Colonic mucosa (tissue), 4 donors: ENCODE measurements around the gene SLC12A3. TPM values are rescaled to one million over a fixed set of nuclear protein-coding genes. Genes with fewer than 3 reads are reported as not detected.
A peak's percentile ranks its signal among the peaks of the same experiment; 100 is the strongest.

Experiments
- DNase-seq: peaks from one replicate; pipeline ENCODE4 v3.0.0-alpha.2; 2020
- H3K27ac ChIP-seq: fragments of 200-600 bp; one replicate; pipeline ENCODE4 v1.8.0; 2021
- H3K27me3 ChIP-seq: fragments of 200-600 bp; one replicate; pipeline ENCODE4 v1.8.0; 2021
- H3K36me3 ChIP-seq: fragments of 200-600 bp; one replicate; pipeline ENCODE4 v1.8.0; 2021
- H3K4me1 ChIP-seq: fragments of 200-600 bp; one replicate; pipeline ENCODE4 v1.8.0; 2021; ENCODE audit warnings: mild to moderate bottlenecking
- H3K4me3 ChIP-seq: fragments of 200-600 bp; one replicate; pipeline ENCODE4 v1.8.0; 2021
- H3K9ac ChIP-seq, 2 donors: one replicate each; pipeline ENCODE4 v1.7.0; 2013; ENCODE audit warnings: control low read depth in 2 of 2, low read depth in 2 of 2, low read length in 2 of 2
- H3K9me3 ChIP-seq: fragments of 200-600 bp; one replicate; pipeline ENCODE4 v1.8.0; 2021
- intact Hi-C: fragments of 100-400 bp; cut with DNase I; formaldehyde crosslinking; loops from one replicate; pipeline ENCODE4 v1.14.1; 2022
- total RNA-seq, 2 donors: library from RNA; stranded (reverse); fragmentation: NEBNext Ultra II Directional in 1 of 2; extraction: Animal tissue kit (Norgen Biotek cat#: 25700) in 1 of 2; gene quantifications; one replicate each; pipeline ENCODE4 v1.2.1, GENCODE V29; 2021
- TF ChIP-seq, protein P1 (sequence below): fragments of 200-600 bp; IDR thresholded peaks from one replicate; pipeline ENCODE4 v1.8.0; 2022; ENCODE audit warnings: antibody characterized with exemption, mild to moderate bottlenecking
- donor health status: healthy.
- donor health status: DM: no; HTN: no; CAD: no.
- donor health status: DM: no; HTN: no; CAD: no.

SLC12A3 gene
- total RNA-seq, 2 donors from 2014 or later = not detected

DNA sequence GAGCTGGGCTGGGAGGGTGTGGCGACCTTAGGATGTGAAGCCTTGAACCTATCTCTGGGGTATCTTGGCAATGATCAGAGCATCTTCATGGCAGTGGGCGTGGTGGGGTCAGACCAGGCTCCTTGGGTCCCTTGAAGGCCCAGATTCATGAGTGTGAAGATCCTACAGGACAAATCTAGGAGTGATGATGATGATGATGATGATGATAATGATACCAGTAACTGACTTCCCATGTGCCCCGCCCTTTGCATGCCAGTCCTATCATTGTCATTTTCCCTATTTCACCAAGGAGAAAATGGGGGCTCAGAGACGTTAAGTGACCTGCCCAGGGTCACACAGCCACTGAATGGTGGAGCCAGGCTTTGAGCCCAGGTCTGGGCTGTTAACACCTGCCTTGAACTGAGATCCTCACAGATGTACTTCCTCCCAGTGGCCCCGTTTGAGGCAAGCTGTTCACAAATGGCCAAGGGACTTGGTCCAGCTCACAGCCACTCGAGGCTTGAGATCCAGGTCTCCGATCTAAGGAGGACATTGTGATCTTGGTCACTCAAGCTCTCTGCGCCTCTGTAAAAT lies 13.4 kb downstream of the SLC12A3 start:
- Histone ChIP-seq H3K27ac (no peak overlapping the region), H3K9ac (no peak overlapping the region), H3K4me1 (no peaks in the 10 kb centered on the region), H3K36me3 (no peaks in the 10 kb centered on the region), H3K9me3 (no peaks in the 10 kb centered on the region), H3K27me3 (no peaks in the 10 kb centered on the region), H3K4me3 (no peak overlapping the region)
- TF ChIP-seq, protein P1, sequence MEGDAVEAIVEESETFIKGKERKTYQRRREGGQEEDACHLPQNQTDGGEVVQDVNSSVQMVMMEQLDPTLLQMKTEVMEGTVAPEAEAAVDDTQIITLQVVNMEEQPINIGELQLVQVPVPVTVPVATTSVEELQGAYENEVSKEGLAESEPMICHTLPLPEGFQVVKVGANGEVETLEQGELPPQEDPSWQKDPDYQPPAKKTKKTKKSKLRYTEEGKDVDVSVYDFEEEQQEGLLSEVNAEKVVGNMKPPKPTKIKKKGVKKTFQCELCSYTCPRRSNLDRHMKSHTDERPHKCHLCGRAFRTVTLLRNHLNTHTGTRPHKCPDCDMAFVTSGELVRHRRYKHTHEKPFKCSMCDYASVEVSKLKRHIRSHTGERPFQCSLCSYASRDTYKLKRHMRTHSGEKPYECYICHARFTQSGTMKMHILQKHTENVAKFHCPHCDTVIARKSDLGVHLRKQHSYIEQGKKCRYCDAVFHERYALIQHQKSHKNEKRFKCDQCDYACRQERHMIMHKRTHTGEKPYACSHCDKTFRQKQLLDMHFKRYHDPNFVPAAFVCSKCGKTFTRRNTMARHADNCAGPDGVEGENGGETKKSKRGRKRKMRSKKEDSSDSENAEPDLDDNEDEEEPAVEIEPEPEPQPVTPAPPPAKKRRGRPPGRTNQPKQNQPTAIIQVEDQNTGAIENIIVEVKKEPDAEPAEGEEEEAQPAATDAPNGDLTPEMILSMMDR = no peak
- intact Hi-C loops = no loop called here
- no peak for DNase-seq

DNA sequence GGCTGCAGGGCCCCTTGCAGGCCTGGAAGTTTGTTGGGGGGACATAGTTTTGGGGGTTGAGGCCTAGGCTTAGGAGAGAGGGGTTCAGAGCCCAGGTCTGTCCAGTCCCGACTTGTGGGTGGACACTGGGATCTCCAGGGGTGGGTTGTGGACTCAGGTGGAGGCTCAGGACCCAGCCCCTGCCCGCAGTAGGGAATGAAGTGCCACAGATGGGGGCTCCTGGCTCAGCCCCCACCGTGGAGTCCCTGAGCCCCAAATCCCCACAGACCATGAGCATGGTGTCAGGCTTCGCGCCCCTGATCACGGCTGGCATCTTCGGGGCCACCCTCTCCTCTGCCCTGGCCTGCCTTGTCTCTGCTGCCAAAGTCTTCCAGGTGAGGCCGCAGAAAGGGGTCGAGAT lies 14.3 kb downstream of the SLC12A3 start:
- H3K9me3 ChIP-seq = no peaks in the 10 kb centered on the region
- H3K36me3 ChIP-seq = no peaks in the 10 kb centered on the region
- no peak overlapping the region for H3K27ac ChIP-seq
- intact Hi-C loops = no loop called here
- H3K9ac ChIP-seq = peak overlapping the region in 1 of 2 donors; percentile 26
- H3K4me3 ChIP-seq = no peak overlapping the region
- no peaks in the 10 kb centered on the region for H3K27me3 ChIP-seq
- H3K4me1 ChIP-seq = no peaks in the 10 kb centered on the region
- DNase-seq = no peak
- TF ChIP-seq, protein P1 = no peak

DNA sequence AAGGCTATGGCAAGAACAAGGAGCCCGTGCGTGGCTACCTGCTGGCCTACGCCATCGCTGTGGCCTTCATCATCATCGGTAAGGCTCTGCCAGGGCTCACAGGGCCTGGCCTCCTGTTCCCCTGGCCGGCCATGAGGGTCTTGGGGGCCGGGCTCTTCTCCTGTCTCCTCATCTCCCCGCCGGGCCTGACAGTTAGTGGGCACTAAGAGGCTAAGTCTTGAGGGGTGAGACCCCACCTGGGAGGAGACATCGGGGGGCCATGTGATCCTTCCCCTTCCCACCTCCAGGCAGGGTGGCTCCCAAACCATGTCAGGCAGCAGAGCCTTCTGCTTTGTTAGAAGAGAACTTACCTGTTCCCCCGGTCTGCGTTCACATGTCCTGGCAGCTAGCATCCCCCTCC lies 15.2 kb downstream of the SLC12A3 start:
- Histone ChIP-seq H3K27me3 (no peaks in the 10 kb centered on the region), H3K27ac (no peak overlapping the region), H3K4me1 (no peaks in the 10 kb centered on the region), H3K9ac (no peak overlapping the region), H3K9me3 (no peaks in the 10 kb centered on the region), H3K4me3 (no peak overlapping the region), H3K36me3 (no peaks in the 10 kb centered on the region)
- TF ChIP-seq, protein P1 = no peak
- intact Hi-C loops = no loop called here
- DNase-seq = no peak

DNA sequence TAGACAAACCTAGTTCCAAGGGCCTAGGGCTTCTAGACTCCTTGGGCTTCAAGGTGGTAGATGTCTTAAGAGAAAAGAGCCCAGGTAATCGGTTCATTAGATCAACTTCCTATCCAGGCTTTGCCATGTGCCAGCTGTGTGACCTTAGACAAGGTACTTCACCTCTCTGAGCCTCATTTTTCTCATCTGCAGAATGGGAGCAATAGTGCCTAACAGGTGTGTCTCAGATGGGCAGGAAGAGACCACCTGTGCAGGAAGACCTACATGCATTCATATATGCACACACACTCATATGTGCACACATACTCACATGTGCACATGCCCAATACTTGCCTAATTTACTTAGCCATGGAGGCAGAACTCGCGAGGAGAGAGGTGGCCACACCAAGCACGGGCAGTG lies 15.7 kb downstream of the SLC12A3 start:
- no peaks in the 10 kb centered on the region for H3K9me3 ChIP-seq
- intact Hi-C loops = no loop called here
- no peak overlapping the region for H3K27ac ChIP-seq
- no peaks in the 10 kb centered on the region for H3K4me1 ChIP-seq
- H3K4me3 ChIP-seq = no peak overlapping the region
- TF ChIP-seq, protein P1 = no peak
- no peak overlapping the region for H3K9ac ChIP-seq
- no peak for DNase-seq
- H3K36me3 ChIP-seq = no peaks in the 10 kb centered on the region
- H3K27me3 ChIP-seq = no peaks in the 10 kb centered on the region

DNA sequence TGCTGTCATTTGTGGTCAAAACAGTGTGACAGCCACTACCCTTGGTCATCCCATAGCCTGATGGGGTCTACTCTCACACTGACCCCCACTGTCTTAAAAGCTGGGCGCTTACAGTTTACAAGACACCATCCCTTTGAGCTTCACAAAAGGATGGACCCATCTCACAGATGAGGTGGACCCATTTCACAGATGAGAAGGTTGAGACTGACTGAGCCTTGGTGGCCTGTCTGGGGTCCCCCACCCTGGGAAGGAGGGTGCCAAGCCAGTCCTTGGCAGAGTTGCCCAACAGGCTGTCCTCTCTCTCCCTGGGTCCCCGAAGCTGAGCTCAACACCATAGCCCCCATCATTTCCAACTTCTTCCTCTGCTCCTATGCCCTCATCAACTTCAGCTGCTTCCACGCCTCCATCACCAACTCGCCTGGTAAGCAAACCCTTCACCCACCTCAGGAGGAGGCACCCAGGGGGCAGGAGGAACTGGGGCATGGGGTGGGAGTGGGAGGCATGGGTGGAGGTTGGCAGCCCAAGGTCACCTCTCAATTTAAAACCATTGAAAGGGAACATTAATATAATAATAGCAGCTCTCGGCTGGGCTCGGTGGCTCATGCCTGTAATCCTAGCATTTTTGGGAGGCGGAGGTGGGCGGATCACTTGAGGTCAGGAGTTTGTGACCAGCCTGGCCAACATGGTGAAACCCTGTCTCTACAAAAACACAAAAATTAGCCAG lies 17.2 kb downstream of the SLC12A3 start:
- Histone ChIP-seq H3K9me3 (no peaks in the 10 kb centered on the region), H3K9ac (no peak overlapping the region), H3K27me3 (no peaks in the 10 kb centered on the region), H3K36me3 (no peaks in the 10 kb centered on the region), H3K27ac (no peak overlapping the region), H3K4me3 (no peak overlapping the region), H3K4me1 (no peaks in the 10 kb centered on the region)
- no peak for DNase-seq
- TF ChIP-seq, protein P1 = no peak
- intact Hi-C loops = no loop called here
